NCI-H82 treated with DMSO at 0.1 percent for 48 hours (cell line): ENCODE data around the gene ELL.
"Not testable (repeated sequence)": the region's sequence is repeated elsewhere in the genome, so short reads cannot be mapped to it uniquely, and the experiment has no call there.

Experiments used
- DNase-seq: peaks from one replicate; lab custom pipeline; 2025; ENCODE audit not compliant: unreplicated experiment; lab: John Stamatoyannopoulos, UW

ELL gene

GRCh38 chr19:18405754-18406153 lies 116.1 kb downstream of the ELL start:
- DNase-seq: not testable (repeated sequence)

DNA sequence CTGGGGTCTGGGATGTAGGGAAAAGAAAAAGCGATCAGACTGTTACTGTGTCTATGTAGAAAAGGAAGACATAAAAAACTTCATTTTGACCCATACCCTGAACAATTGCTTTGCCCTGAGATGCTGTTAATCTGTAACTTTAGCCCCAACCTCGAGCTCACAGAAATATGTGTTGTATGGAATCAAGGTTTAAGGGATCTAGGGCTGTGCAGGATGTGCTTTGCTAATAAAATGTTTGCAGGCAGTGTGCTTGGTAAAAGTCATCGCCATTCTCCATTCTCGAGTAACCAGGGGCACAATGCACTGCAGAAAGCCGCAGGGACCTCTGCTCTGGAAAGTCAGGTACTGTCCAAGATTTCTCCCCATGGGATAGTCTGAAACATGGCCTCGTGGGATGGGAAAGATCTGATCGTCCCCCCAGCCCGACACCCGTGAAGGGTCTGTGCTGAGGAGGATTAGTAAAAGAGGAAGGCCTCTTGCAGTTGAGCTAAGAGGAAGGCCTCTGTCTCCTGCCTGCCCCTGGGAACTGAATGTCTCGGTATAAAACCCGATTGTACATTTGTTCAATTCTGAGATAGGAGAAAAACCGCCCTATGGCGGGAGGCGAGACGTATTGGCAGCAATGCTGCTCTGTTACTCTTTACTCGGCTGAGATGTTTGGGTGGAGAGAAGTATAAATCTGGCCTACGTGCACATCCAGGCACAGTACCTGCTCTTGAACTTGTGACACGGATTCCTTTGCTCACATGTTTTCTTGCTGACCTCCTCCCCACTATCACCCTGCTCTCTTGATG lies 119.2 kb downstream of the ELL start:
- not testable (repeated sequence) for DNase-seq

DNA sequence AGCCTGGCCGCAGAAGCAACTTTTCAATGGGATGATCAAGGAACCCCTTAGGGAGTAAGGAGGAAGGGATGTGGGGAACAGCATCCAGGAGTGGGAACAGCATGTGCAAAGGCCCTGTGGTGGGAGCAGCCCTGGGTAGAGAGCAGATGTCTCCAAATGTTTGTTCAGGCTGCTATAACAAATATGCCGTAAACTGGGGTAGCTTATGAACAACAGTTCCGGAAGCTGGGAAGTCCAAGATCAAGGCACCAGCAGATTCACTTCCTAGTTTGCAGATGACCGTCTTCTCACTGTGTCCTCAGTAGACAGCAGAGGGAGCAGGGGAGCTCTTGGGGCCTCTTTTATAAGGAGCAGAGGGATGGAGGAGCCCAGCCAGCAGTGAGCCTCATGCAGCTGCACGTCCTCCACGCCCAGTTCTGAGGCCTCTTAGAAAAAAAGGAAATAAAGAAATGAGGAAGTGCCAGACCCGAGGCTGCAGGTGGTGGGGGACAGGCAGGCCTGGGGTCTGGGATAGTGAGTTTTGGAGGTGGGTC lies 120.2 kb downstream of the ELL start:
- no peak for DNase-seq

DNA sequence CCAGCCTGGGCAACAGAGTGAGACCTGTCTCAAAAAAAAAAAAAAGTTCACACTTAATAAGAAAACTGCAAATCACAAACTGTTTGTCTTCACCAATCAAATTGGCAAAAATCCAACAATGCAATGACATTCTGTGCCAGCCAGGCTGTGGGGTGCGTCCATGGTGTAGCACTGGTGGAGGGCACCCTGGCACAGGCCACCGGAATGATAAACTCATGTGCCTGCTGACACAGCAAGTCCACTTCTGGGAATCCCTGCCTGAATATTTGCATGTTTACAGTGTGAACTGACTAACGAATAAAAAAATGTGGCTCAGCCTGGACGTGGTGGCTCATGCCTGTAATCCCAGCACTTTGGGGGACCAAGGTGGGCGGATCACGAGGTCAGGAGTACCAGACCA lies 122.9 kb downstream of the ELL start:
- no peak for DNase-seq

- no peak for DNase-seq
Observed at GRCh38 chr19:18397242-18398202, 124.3 kb downstream of the ELL start, which contains the start of gene LRRC25. Gene LRRC25 (minus strand): TSS chr19:18397622. CDS start chr19:18396963, 659 bp downstream.

DNA sequence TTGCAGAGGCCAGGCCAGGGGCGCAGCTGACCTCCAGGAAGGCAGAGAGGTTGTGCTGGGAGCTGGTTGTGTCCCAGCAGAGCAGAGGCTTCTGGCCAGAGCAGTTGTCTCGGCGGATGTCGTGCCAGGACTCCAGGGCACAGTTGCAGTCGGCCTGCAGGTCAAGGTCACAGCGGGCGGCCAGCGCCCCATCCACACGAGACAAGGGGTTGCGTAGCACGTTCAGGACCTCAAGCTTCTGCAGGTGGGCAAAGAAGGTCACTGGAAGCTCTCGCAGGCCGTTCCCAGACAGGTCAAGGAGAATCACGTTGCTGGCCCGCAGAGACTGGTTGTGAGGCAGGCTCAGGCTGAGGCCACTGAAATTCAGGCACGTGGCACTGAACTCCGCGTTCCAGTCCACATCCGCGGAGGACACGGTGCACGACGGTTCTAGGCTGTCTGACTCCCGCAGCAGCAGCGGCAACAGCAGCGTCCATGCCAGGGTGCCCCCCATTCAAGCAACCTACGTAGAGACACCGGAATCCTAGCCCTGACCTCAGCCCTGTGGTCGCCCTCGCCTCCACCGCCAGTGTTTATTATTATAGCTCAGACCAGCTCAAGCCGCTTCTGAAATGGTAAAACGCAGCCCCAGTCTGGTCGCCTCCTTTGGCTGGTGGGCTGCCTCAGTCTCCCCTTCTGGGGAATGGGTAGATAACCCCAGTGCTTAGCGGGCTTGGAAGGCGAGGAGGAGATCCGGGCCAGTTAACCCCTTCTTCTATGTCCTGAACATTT lies 125.2 kb downstream of the ELL start:
- DNase-seq: no peak

DNA sequence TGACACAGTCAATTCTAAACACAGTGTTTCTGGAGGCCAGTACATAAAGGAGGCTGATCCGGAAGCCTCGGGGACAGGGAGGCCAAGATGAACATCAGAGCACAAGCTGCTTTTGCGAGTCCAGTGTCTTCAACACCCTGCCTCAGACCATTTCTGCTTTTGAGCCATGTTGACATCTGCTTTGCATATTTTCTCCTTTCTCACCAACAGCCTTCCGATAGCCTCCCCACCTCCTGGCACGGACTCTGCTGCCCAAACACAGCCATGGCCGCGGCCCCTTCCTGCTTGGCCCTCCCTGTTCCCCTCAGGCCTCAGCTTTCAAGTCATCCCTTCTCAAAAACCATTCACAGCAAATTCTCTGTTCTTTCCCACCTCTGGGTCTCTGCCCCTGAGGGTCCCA lies 128.0 kb downstream of the ELL start:
- no peak for DNase-seq

DNA sequence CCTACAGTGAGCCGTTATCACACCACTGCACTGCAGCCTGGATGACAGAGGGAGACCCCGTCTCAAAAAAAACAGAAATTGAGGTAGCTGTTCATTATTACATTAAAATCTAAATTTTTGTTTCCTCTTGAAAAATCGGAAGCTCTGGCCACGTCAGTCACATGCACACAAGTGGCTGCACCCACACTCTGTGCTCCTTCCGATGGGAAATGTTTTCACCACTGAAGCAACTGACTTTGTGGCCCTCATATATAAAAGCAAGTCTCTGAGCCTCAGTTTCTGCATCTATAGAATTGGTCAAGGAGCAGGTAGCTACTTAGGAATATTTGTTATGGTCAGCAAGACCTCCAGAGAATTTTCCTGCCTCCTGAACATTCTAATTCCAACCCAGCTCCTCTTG lies 128.9 kb downstream of the ELL start:
- no peak for DNase-seq
